T47D (cell line): Measurements from ENCODE around the gene ETHE1.
A peak's percentile ranks its signal among the peaks of the same experiment; 100 is the strongest.
"Not testable (repeated sequence)": the region's sequence is repeated elsewhere in the genome, so short reads cannot be mapped to it uniquely, and the experiment has no call there.

Source experiments
- DNase-seq, 2 experiments: peaks; one replicate each; pipeline versions ENCODE4 v3.0.0 to v3.0.0-alpha.2; 2011 to 2012; ENCODE audit warnings: low read depth in 1 of 2, low spot score in 1 of 2
- JUND ChIP-seq: IDR thresholded peaks from 2 replicates; pipeline ENCODE4 v1.6.1; 2012; ENCODE audit warnings: low read depth
- in situ Hi-C: cut with HindIII; loops from 2 replicates; pipeline ENCODE4 v1.10.0; 2016; ENCODE audit warnings: low sequenced_read_pairs, low pct_unique_long_range_greater_than_20kb

Gene ETHE1

DNA sequence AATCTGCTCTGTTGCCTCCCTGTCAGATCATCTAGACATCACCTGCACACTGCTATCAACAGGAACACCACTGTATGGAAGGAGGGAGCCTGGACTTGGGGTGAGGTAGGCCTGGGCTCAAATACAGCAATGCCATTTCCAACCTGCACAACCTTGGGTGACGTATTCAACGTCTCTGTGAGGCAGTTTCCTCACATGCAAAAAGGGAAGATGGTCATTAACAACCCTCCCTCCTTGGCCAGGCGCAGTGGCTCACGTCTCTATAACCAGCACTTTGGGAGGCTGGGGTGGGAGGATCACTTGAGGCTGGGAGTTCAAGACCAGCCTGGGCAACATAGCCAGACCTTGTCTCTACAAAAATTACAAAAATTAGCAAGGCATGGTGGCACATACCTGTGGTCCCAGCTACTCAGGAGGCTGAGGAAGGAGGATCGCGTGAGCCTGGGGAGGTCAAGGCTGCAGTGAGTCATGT is 35.3 kb upstream of the ETHE1 start:
- no peak for DNase-seq
- no peak for TF ChIP-seq JUND
- in situ Hi-C loops, result no loop called here

DNA sequence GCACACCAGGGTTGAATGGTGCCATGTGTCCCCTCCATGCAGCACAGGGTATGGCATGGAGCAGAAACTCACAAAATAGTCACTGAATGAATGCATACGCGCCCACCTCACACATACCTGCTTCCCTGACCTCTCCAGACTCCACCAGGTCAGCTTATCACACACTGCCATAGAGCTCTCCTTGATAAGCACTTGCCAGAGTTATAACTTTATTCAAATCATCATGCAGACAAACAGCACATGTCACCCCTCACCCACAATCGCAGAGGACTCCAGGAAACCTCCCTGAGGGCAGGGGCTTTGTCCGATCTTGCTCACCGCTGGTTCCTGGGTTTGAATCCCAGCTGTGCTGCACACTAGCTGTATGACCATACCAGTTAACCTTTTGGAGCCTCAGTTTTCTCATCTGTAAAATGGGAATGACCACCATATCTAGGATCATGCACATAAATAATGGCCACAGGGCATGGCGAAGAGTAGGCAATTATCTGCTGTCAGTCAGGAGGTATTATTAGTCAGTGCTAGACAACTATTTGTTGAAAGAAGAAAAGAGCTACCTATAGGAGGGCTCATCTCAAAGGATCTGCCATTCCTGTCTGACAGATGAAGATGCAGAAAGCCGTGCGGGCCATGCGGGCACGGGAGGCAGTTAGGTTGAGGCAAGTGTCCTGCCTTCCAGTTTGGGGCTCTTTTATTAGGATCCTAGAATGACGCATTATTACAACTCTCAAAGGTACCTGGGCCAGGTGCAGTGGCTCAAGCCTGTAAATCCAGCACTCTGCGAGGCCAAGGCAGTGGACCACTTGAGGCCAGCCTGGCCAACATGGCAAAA is 34.4 kb upstream of the ETHE1 start:
- TF ChIP-seq JUND, result no peak
- in situ Hi-C loops, result no loop called here
- DNase-seq, result no peak

DNA sequence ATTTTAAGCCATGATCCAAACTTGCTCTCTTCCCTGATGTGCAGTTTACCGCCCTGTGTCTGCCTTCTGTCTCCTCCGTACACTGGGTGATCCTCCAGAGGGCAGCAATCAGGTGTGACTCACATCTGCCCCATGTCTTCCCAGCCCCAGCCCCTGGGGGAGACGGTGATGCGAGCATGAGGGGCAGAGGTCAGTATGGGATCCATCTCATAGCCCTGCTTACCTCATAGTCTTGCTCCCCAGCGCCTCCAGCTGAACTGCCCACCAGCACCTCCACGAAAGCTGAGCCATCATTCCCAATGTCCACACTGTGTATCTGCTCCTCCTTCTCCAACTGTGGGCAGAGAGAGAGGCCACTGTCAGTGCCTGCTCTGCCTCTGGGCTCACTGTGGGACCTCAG is 33.7 kb upstream of the ETHE1 start:
- in situ Hi-C loops, result no loop called here
- no peak for DNase-seq
- TF ChIP-seq JUND, result no peak

DNA sequence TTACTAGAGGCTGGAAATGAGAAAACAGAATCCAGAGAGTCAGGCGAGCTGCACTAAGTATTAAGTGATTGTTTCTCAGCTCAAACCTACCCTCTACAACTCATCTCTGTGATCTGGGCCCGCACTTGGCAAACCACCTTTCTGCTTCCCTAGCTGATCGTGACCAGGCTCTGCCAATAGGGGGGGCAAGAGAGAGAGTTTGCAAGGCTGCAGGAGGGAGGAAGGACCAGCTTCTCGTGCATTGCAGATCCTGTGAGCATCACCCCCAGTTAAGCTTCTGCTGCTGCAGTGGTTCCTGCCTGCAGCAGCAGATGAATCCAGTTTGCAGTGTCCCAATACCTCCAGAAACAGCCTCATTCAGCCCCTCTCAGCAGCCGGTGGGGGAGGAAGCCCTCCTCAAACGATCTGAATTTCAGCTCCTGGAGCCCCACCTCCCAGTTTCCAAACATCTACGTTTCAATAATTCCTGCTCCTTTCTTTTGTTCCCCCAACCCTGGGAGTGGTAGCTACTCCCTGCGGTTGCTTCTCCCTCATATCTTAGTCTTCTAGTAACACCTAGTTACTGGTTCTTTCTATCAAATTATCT is 28.3 kb upstream of the ETHE1 start:
- peak; percentile 76 to 77 for DNase-seq
- no peak for TF ChIP-seq JUND
- in situ Hi-C loops, result no loop called here

DNA sequence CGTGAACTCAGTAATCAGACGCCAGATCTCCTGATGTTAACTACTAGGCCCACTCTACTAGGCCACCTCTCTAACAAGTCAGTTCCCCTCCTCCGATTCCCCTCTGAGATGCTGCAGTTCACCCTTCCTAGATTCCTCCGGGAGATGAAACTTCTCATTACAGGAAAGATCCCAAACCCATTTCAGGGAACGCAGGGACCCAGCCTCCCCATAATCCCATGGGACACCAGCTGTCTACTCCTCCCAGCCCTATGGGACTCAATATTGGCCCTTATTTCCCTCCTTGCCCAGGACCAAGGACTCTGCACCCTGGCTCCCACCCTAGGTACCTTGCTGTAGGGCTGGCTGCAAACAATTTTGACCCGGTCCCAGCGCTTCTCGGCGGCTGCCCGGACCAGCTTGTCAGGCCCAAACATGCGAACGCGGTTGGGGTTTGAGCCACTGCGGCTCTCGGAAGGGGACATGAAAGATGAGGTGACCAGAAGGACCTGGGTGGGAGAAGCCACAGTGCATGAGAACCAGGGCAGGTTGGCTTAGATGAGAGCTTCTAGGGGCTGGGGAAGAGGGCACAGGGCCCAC is 27.4 kb upstream of the ETHE1 start:
- in situ Hi-C loops, result no loop called here
- no peak for DNase-seq
- TF ChIP-seq JUND, result no peak

DNA sequence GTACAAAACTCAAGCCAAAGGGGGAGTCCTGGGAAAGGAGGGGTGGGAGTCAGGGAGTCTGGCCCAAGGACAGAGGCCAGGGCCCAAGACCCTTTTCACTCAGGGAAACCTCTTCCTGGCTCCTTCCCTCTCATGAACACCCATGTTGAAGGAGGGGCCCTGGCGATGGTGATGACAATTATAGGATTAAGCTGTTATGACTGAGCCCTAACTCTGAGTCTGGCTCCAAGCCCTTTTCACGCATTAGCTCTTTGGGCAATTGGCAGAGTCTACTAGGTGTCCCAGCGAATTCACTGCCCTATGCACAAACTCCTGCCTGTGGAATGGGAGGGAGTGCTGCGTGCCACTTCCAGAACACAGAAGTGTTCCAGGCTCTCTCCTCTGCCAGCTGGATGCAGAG is 26.7 kb upstream of the ETHE1 start:
- in situ Hi-C loops, result no loop called here
- TF ChIP-seq JUND, result no peak
- DNase-seq, result no peak

DNA sequence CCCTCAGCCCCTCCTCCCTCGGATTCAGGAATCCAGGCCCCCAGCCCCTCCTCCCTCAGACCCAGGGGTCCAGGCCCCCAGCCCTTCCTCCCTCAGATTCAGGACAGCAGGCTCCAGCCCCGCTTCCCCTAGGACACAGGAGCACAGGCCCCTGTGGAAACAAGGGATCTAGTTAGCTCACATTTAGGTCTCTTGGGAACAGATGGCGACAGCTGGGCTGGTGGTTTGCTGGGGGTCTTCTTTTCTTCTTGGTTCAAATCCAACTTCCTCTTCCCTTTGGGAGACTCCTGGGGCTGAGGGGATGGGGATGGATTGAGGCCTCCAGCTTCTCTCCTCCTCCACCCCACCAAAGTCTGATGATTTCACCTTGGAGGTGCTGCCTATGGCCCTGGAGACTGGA is 25.6 kb upstream of the ETHE1 start:
- no peak for DNase-seq
- no peak for TF ChIP-seq JUND
- in situ Hi-C loops, result no loop called here

DNA sequence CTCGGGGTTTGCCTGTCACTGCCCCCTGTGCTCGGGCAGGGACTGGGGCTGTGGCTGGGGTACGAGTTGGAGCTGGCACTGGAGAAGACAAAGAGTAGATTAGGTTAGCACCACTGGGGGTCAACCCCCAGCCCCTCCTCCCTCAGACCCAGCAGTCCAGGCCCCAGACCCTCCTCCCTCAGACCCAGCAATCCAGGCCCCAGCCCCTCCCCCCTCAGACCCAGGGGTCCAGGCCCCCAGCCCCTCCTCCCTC is 25.1 kb upstream of the ETHE1 start:
- in situ Hi-C loops, result no loop called here
- no peak for TF ChIP-seq JUND
- no peak for DNase-seq

DNA sequence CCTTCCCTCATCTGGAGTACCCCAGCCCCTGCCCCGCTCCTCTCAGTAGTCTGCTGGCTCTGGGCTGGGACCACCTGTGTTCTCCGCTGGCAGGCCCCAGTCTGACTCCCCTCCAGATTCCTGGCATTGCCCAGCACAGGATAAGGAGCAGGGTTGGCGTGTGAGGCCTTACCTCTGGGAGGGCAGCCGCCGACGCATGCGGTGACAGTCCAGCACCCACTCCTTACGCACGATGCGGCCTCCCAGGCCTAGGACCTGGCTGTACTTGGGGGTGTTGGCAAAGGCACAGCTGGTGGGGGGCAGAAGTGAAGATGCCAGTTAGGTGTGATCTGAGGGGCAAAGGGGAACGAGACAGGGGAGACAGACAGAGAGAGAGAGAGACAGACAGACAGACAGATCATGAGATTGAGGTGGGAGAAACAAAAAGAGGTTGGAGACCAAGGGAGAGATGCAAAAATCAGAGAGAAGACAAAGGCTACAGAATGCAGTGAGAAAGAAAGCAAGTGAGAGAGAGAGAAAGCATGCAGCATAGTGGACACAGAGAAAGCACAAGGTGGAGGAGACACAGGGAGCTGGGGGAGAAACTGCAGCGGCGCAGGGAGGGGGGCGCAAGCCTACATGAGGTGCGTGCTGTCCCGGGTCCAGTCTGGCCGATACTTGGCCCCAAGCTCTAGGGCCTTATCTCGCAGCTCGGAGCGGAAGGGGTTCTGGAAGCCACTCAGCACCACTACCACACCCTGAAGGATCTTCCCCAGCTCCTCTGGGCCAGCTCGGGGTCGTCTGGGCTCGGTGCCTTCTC is 24.6 kb upstream of the ETHE1 start:
- no peak for DNase-seq
- in situ Hi-C loops, result no loop called here
- no peak for TF ChIP-seq JUND

DNA sequence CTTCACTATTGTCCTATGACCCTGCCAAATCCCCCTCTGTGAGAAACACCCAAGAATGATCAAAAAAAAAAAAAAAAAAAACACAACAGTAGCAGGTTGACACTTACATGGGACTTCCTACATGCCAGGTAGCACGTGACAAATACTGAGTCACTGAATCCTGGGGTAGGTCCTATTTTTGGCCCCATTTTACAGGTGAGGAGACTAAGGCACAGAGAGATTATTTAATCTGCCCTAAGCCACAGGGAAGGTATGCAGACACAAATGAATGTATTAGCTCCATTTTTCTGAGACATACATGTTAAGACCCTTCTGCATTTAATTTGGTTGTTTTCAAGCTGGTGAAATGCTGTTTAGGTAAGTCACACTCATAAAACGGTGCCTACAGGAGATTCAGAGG is 21.7 kb upstream of the ETHE1 start:
- in situ Hi-C loops, result no loop called here
- no peak for DNase-seq
- TF ChIP-seq JUND, result no peak

DNA sequence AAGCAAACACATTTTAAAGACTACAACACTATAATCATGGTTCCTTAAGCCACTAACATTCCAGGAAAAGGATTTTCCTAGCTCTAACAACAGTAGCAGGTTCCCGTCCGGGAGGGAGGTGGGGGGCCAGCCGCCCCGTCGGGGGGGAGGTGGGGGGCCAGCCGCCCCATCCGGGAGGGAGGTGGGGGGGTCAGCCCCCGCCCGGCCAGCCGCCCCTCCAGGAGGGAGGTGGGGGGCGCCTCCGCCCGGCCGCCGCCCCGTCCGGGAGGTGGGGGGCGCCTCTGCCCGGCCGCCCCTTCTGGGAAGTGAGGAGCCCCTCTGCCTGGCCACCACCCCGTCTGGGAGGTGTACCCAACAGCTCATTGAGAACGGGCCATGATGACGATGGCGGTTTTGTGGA is 20.9 kb upstream of the ETHE1 start:
- in situ Hi-C loops, DNase-seq: not testable (repeated sequence)

DNA sequence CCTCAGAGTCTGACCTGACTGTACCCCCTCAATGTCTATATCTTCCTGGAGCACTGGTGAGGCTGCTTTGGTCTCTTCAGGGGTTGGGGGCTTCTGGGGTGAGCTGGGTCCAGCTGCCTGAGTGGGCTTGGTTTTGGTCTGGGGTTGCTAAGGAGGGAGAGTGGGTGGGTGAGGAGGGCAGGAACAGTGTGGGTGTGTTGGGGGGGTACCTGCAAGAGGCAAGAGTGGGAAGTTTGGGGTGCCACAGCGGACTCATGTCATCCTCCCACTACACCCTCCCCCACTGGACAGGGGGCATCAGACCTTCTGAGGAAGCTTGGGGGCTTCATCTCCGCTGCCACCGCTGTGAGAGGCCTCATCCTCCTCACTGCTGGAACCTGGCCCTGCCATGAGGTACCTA is 19.6 kb upstream of the ETHE1 start:
- in situ Hi-C loops, result no loop called here

DNA sequence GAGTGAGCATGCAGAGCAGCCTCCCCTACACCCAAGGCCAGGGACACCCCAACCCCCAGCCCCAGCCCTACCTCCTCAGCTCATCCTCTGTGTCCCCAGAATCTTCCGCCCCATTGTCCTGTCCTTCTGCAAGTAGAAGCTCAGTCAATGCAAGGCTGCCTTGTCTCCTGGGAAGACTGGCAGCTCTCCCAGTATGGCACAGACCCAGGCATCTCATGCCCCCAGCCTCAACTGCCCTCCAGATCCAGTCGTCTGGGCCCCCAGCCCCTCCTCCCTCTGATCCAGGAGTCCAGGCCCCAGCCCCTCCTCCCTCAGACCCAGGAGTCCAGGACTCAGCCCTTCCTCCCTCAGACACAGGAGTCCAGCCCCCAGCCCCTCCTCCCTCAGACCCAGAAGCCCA is 19.0 kb upstream of the ETHE1 start:
- DNase-seq, result no peak
- TF ChIP-seq JUND, result no peak
- in situ Hi-C loops, result no loop called here

More for the DNA sequence above, 19.6 kb upstream of the ETHE1 start:
- DNase-seq, result no peak
- TF ChIP-seq JUND, result no peak
